Osteocyte (in vitro differentiated cells): ENCODE results near the gene FOXK2. TPM values are rescaled to one million over a fixed set of nuclear protein-coding genes. Genes with fewer than 3 reads are reported as not detected.

ENCODE experiments used
- DNase-seq: peaks from one replicate; pipeline ENCODE4 v3.0.0; 2021; ENCODE audit warnings: mixed read lengths; ENCODE audit not compliant: unreplicated experiment; ENCODE audit errors: extremely low spot score
- H3K27ac Mint-ChIP-seq: one replicate; pipeline ENCODE4 v1.8.0; 2021; ENCODE audit warnings: mild to moderate bottlenecking, mixed read lengths; ENCODE audit not compliant: unreplicated experiment
- H3K27me3 Mint-ChIP-seq: one replicate; pipeline ENCODE4 v1.8.0; 2021; ENCODE audit warnings: mixed read lengths; ENCODE audit not compliant: unreplicated experiment
- H3K36me3 Mint-ChIP-seq: one replicate; pipeline ENCODE4 v1.8.0; 2021; ENCODE audit warnings: mixed read lengths; ENCODE audit not compliant: unreplicated experiment
- H3K4me1 Mint-ChIP-seq: one replicate; pipeline ENCODE4 v1.8.0; 2021; ENCODE audit warnings: mixed read lengths; ENCODE audit not compliant: unreplicated experiment
- H3K4me3 Mint-ChIP-seq: one replicate; pipeline ENCODE4 v1.8.0; 2021; ENCODE audit warnings: mild to moderate bottlenecking, moderate library complexity, mixed read lengths; ENCODE audit not compliant: unreplicated experiment
- H3K9me3 Mint-ChIP-seq: one replicate; pipeline ENCODE4 v1.8.0; 2021; ENCODE audit warnings: mixed read lengths; ENCODE audit not compliant: unreplicated experiment
- CTCF ChIP-seq: fragments of 200-600 bp; sonication (generic); IDR thresholded peaks from 2 replicates; pipeline ENCODE4 v1.5.0; 2021; ENCODE audit warnings: antibody characterized with exemption, mild to moderate bottlenecking, moderate library complexity
- total RNA-seq: library from RNA; stranded (reverse); gene quantifications from 2 replicates; pipeline ENCODE4 v1.2.1, GENCODE V29; 2021

The FOXK2 gene
- total RNA-seq, 1 donor from 2014 or later: 65.1 TPM

GRCh38 chr17:82477934-82478333 is 41.6 kb upstream of the FOXK2 start:
- Mint-ChIP-seq H3K4me3 (no peak overlapping the region), H3K9me3 (no peaks in the 10 kb centered on the region), H3K27ac (no peak overlapping the region), H3K4me1 (peaks cover 1% of the 10 kb centered on the region), H3K36me3 (peaks cover 36% of the 10 kb centered on the region), H3K27me3 (no peaks in the 10 kb centered on the region)
- no peak for DNase-seq
- TF ChIP-seq CTCF: no peak

- Mint-ChIP-seq H3K4me1 (peaks cover 1% of the 10 kb centered on the region), H3K36me3 (peaks cover 44% of the 10 kb centered on the region), H3K27ac (no peak overlapping the region), H3K27me3 (no peaks in the 10 kb centered on the region), H3K9me3 (no peaks in the 10 kb centered on the region), H3K4me3 (no peak overlapping the region)
- no peak for DNase-seq
- TF ChIP-seq CTCF: no peak
Observed at GRCh38 chr17:82479602-82480001, 39.9 kb upstream of the FOXK2 start.

GRCh38 chr17:82480318-82480717 is 39.2 kb upstream of the FOXK2 start:
- Mint-ChIP-seq H3K27ac (no peak overlapping the region), H3K36me3 (peaks cover 49% of the 10 kb centered on the region), H3K9me3 (no peaks in the 10 kb centered on the region), H3K27me3 (no peaks in the 10 kb centered on the region), H3K4me3 (no peak overlapping the region), H3K4me1 (peaks cover 1% of the 10 kb centered on the region)
- DNase-seq: no peak
- no peak for TF ChIP-seq CTCF

GRCh38 chr17:82483204-82483660 is 36.3 kb upstream of the FOXK2 start:
- Mint-ChIP-seq H3K27ac (no peak overlapping the region), H3K4me3 (no peak overlapping the region), H3K4me1 (peaks cover 1% of the 10 kb centered on the region), H3K9me3 (no peaks in the 10 kb centered on the region), H3K36me3 (peaks cover 46% of the 10 kb centered on the region), H3K27me3 (no peaks in the 10 kb centered on the region)
- TF ChIP-seq CTCF: no peak
- DNase-seq: no peak

- no peak for DNase-seq
- Mint-ChIP-seq H3K36me3 (peaks cover 49% of the 10 kb centered on the region), H3K27ac (no peak overlapping the region), H3K4me3 (no peak overlapping the region), H3K9me3 (no peaks in the 10 kb centered on the region), H3K4me1 (peaks cover 1% of the 10 kb centered on the region), H3K27me3 (no peaks in the 10 kb centered on the region)
- TF ChIP-seq CTCF: no peak
Observed at GRCh38 chr17:82483836-82484235, 35.7 kb upstream of the FOXK2 start.
